ENCODE results near the gene LGR4. TPM values are rescaled to one million over a fixed set of nuclear protein-coding genes. Genes with fewer than 3 reads are reported as not detected.

The LGR4 gene
- total RNA-seq, 4 donors from 2014 or later, result 29.7 to 134 (median 119) TPM

- H3K9me3 ChIP-seq, result no peaks in the 10 kb centered on the region
- no peak overlapping the region for H3K27ac ChIP-seq
- H3K27me3 ChIP-seq, result no peaks in the 10 kb centered on the region
- TF ChIP-seq POLR2A (IDR thresholded peaks at IDR 0.05) (no peak), CTCF (IDR thresholded peaks at IDR 0.05) (no peak)
- DNase-seq, result no peak
- H3K4me1 ChIP-seq, result no peaks in the 10 kb centered on the region
- no peak overlapping the region for H3K4me3 ChIP-seq
- H3K36me3 ChIP-seq, result no peaks in the 10 kb centered on the region
These were observed 40.8 kb upstream of the LGR4 start for GRCh38 chr11:27513389-27513788.

GRCh38 chr11:27512238-27512637, 39.6 kb upstream of the LGR4 start:
- Histone ChIP-seq H3K4me3 (no peak overlapping the region), H3K36me3 (no peaks in the 10 kb centered on the region), H3K27ac (no peak overlapping the region), H3K4me1 (peaks cover 0 to 6% (median 0%) of the 10 kb centered on the region in 4 donors), H3K27me3 (no peaks in the 10 kb centered on the region), H3K9me3 (no peaks in the 10 kb centered on the region)
- TF ChIP-seq CTCF (IDR thresholded peaks at IDR 0.05), result no peak
- TF ChIP-seq POLR2A (IDR thresholded peaks at IDR 0.05), result no peak
- DNase-seq, result no peak

GRCh38 chr11:27509908-27510307, 37.3 kb upstream of the LGR4 start:
- no peaks in the 10 kb centered on the region for H3K27me3 ChIP-seq
- no peaks in the 10 kb centered on the region for H3K36me3 ChIP-seq
- TF ChIP-seq CTCF (IDR thresholded peaks at IDR 0.05) (no peak), POLR2A (IDR thresholded peaks at IDR 0.05) (no peak)
- no peaks in the 10 kb centered on the region for H3K9me3 ChIP-seq
- H3K4me1 ChIP-seq, result peaks cover 0 to 17% (median 5%) of the 10 kb centered on the region in 4 donors
- no peak overlapping the region for H3K27ac ChIP-seq
- no peak overlapping the region for H3K4me3 ChIP-seq
- DNase-seq, result no peak

DNA sequence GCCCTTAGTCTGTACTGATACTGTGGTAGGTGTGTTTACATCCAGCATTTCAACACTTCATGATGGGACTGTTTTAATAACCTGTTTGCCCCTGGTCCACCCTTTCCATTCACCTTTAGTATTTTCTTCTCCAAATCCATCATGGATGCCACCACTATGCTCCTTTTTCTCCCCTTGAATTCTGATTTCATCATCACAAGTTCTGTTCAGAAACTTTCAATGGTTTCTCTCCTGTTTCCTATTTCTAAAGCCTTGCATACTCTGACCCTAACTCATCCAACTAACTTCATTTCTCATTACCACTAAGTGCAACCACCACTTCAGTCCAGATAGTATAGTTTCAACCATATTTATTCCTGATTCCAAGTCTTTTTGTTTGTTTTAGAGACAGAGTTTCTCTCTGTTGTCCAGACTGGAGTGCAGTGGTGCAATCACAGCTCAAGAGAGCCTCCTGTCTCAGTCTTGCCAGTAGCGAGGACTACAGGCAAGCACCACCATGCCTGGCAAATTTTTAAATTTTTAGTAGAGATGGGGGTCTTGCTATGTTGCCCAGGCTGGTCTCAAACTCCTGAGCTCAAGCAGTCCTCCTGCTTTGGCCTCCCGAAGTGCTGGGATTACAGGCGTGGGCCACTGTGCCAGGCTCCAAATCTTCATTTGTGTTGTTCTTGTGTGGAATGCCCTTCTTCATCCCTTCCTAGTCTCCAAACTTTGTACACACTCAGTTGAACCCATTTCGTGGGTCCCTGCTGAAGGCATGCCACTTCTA, 35.1 kb upstream of the LGR4 start:
- Histone ChIP-seq H3K27ac (no peak overlapping the region), H3K36me3 (no peaks in the 10 kb centered on the region), H3K27me3 (no peaks in the 10 kb centered on the region), H3K9me3 (no peaks in the 10 kb centered on the region), H3K4me3 (peak overlapping the region in 2 of 4 donors; percentile 67 to 72), H3K4me1 (peaks cover 0 to 20% (median 8%) of the 10 kb centered on the region in 4 donors)
- no peak for TF ChIP-seq POLR2A (IDR thresholded peaks at IDR 0.05)
- DNase-seq, result no peak

DNA sequence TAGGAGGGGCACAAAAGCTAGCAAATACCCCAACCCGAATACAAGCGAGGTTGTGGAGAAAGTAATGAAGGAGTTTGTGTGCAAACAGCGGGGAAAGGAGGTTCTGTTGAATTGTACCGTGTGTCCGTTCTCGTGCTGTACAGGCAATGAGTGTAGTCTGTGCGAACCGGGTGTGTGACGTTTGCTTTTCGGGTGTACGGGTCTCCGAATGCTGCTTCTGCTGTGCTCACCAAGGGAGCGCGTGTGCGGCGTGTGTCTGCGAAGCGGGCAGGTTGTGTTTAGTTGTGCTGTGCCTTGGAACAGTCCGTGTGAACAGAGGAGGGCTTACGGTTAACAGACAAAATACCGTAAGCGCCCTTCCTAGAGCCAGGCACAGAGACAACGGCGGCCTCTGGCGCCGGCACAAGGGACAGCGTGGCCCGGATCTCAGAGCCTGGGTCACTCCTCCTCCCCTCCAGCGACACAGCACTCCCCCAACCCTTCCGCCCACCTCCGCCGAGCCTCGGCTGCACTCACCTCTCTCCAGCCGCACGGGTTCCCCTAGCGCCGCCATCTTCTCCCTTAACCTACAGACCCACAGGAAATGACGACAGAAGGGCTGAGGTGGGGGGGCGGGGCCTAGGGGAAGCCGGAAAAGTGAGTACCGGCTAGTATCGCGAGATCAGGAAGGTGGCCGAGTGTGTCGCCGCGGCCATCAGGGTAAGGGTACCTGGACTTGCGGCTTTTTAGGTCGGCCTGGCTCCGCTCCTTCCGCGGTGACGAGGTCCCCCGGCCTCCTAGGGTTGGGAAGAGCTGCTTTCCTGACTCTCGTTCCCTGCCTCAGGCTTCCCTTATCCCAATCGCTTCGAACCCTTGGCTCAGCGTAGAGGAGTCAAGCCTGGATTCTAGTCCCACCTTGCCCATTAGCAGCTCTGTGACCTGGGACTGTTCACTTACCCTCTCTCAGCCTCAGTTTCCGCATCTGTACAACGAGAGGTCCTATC, 33.9 kb upstream of the LGR4 start, which contains the start of gene LIN7C:
TSS of gene LIN7C (minus strand) at position 570 of the 983 bp plus-strand sequence. CDS start at position 553, 17 bp downstream.
- H3K27me3 ChIP-seq, result no peaks in the 10 kb centered on the region
- peak within 1 kb of the TSS; percentile 83 to 90 (median 88) for H3K27ac ChIP-seq
- peak within 1 kb of the TSS; percentile 67 to 74 (median 72) for H3K4me3 ChIP-seq
- peaks cover 0 to 20% (median 10%) of the 10 kb centered on the region in 4 donors for H3K4me1 ChIP-seq
- TF ChIP-seq CTCF (IDR thresholded peaks at IDR 0.05) (no peak), POLR2A (IDR thresholded peaks at IDR 0.05) (peak; percentile 86 to 93)
- peak; percentile 96 to 99 (median 98) for DNase-seq
- no peaks in the 10 kb centered on the region for H3K36me3 ChIP-seq
- H3K9me3 ChIP-seq, result no peaks in the 10 kb centered on the region

Measured in Peyer's patch (tissue), 4 donors.